A172 (cell line): ENCODE data around the gene TNFSF13. TPM values are rescaled to one million over a fixed set of nuclear protein-coding genes. Genes with fewer than 3 reads are reported as not detected.

ENCODE experiments used
- DNase-seq: peaks from one replicate; pipeline ENCODE4 v3.0.0-alpha.2; 2015; ENCODE audit warnings: low spot score
- total RNA-seq: library from RNA; depleted of rRNA; stranded (reverse); fragments of >200 nt; shearing (Covaris generic); gene quantifications from 2 replicates; pipeline ENCODE4 v1.2.3, GENCODE V29; 2014

Gene TNFSF13
- total RNA-seq, 1 experiment from 2014 or later = 4.1 TPM

- DNase-seq = no peak
Observed at GRCh38 chr17:7574176-7574953, 15.8 kb downstream of the TNFSF13 start.

GRCh38 chr17:7575481-7575883 lies 16.9 kb downstream of the TNFSF13 start:
- no peak for DNase-seq

- DNase-seq = no peak
Observed at GRCh38 chr17:7575959-7576358, 17.4 kb downstream of the TNFSF13 start.

GRCh38 chr17:7576432-7576937 lies 17.9 kb downstream of the TNFSF13 start:
- DNase-seq = no peak

- DNase-seq = no peak
Observed at GRCh38 chr17:7577327-7578199, 19.0 kb downstream of the TNFSF13 start.

- DNase-seq = peak; percentile 94
Observed at GRCh38 chr17:7579001-7579833, 20.7 kb downstream of the TNFSF13 start, which contains the start of gene CD68. TSS of gene CD68 (plus strand) at chr17:7579638. CDS start at chr17:7579678, 40 bp downstream.

GRCh38 chr17:7579834-7580603 lies 21.5 kb downstream of the TNFSF13 start:
- DNase-seq = no peak

GRCh38 chr17:7580604-7581575 lies 22.3 kb downstream of the TNFSF13 start:
- peak; percentile 57 for DNase-seq

- DNase-seq = no peak
Observed at GRCh38 chr17:7582396-7583252, 24.1 kb downstream of the TNFSF13 start.

GRCh38 chr17:7583253-7584109 lies 24.9 kb downstream of the TNFSF13 start, which contains the start of gene MPDU1:
TSS of gene MPDU1 (plus strand) at chr17:7583852. CDS start at chr17:7583863, 11 bp downstream.
- DNase-seq = peak; percentile 93

- peak; percentile 45 for DNase-seq
Observed at GRCh38 chr17:7586673-7587419, 28.3 kb downstream of the TNFSF13 start.

- peak; percentile 93 for DNase-seq
Observed at GRCh38 chr17:7587420-7588151, 29.0 kb downstream of the TNFSF13 start.

- no peak for DNase-seq
Observed at GRCh38 chr17:7588553-7589203, 30.1 kb downstream of the TNFSF13 start.

GRCh38 chr17:7589204-7589868 lies 30.8 kb downstream of the TNFSF13 start:
- no peak for DNase-seq
